Endothelial cell (in vitro differentiated cells): ENCODE data around the gene KIAA1755. TPM values are rescaled to one million over a fixed set of nuclear protein-coding genes. Genes with fewer than 3 reads are reported as not detected.

Source experiments
- DNase-seq: peaks from one replicate; pipeline ENCODE4 v3.0.0; 2021; ENCODE audit warnings: low spot score
- H3K27ac Mint-ChIP-seq: one replicate; pipeline ENCODE4 v1.8.0; 2021; ENCODE audit warnings: mixed read lengths, inconsistent platforms; ENCODE audit not compliant: unreplicated experiment
- H3K27me3 Mint-ChIP-seq: one replicate; pipeline ENCODE4 v1.8.0; 2021; ENCODE audit warnings: mild to moderate bottlenecking, moderate library complexity, mixed read lengths, inconsistent platforms; ENCODE audit not compliant: unreplicated experiment
- H3K36me3 Mint-ChIP-seq: one replicate; pipeline ENCODE4 v1.8.0; 2021; ENCODE audit warnings: mild to moderate bottlenecking, low read depth, mixed read lengths, inconsistent platforms; ENCODE audit not compliant: unreplicated experiment
- H3K4me1 Mint-ChIP-seq: one replicate; pipeline ENCODE4 v1.8.0; 2021; ENCODE audit warnings: mild to moderate bottlenecking, mixed read lengths, inconsistent platforms; ENCODE audit not compliant: unreplicated experiment
- H3K4me3 Mint-ChIP-seq: one replicate; pipeline ENCODE4 v1.8.0; 2021; ENCODE audit warnings: mild to moderate bottlenecking, mixed read lengths, inconsistent platforms; ENCODE audit not compliant: unreplicated experiment
- H3K9me3 Mint-ChIP-seq: one replicate; pipeline ENCODE4 v1.8.0; 2021; ENCODE audit warnings: mixed read lengths, inconsistent platforms; ENCODE audit not compliant: unreplicated experiment
- total RNA-seq: library from RNA; stranded (reverse); fragmentation: NEBNext Ultra II Directional; extraction: Animal tissue kit (Norgen Biotek cat#: 25700); gene quantifications from one replicate; pipeline ENCODE4 v1.2.1, GENCODE V29; 2021; ENCODE audit not compliant: unreplicated experiment
- TF ChIP-seq, protein P1 (sequence below): fragments of 200-600 bp; sonication (generic); IDR thresholded peaks from one replicate; pipeline ENCODE4 v1.5.0; 2021; ENCODE audit warnings: antibody characterized with exemption; ENCODE audit not compliant: unreplicated experiment

Gene KIAA1755
- total RNA-seq, 1 donor from 2014 or later: not detected

GRCh38 chr20:38184101-38184500 is 76.4 kb downstream of the KIAA1755 start:
- no peak overlapping the region for H3K27ac Mint-ChIP-seq
- H3K27me3 Mint-ChIP-seq: no peaks in the 10 kb centered on the region
- TF ChIP-seq, protein P1, sequence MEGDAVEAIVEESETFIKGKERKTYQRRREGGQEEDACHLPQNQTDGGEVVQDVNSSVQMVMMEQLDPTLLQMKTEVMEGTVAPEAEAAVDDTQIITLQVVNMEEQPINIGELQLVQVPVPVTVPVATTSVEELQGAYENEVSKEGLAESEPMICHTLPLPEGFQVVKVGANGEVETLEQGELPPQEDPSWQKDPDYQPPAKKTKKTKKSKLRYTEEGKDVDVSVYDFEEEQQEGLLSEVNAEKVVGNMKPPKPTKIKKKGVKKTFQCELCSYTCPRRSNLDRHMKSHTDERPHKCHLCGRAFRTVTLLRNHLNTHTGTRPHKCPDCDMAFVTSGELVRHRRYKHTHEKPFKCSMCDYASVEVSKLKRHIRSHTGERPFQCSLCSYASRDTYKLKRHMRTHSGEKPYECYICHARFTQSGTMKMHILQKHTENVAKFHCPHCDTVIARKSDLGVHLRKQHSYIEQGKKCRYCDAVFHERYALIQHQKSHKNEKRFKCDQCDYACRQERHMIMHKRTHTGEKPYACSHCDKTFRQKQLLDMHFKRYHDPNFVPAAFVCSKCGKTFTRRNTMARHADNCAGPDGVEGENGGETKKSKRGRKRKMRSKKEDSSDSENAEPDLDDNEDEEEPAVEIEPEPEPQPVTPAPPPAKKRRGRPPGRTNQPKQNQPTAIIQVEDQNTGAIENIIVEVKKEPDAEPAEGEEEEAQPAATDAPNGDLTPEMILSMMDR: no peak
- DNase-seq: no peak
- H3K36me3 Mint-ChIP-seq: no peaks in the 10 kb centered on the region
- no peaks in the 10 kb centered on the region for H3K4me1 Mint-ChIP-seq
- H3K4me3 Mint-ChIP-seq: no peak overlapping the region
- no peaks in the 10 kb centered on the region for H3K9me3 Mint-ChIP-seq

DNA sequence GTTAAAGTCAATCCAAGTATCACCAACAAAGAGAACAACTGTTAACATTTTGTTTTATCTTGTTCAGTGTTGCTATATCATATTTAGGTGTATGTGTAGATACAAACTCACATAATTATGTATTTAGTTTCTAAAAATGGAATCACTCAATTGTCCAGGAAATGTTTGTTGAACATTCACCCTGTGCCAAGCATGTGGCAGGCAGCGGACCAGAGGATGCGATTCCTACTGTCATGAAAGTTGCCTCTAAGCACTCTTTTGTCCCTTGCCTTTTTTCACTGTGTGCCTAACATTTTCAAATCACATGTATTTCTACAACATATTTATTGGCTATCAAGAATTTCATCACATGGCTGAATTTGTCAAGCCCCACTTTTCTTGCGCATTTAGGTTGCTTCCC is 78.6 kb downstream of the KIAA1755 start:
- Mint-ChIP-seq H3K4me3 (no peak overlapping the region), H3K36me3 (no peaks in the 10 kb centered on the region), H3K4me1 (no peaks in the 10 kb centered on the region), H3K27me3 (no peaks in the 10 kb centered on the region), H3K9me3 (no peaks in the 10 kb centered on the region), H3K27ac (no peak overlapping the region)
- DNase-seq: no peak
- TF ChIP-seq, protein P1: no peak

DNA sequence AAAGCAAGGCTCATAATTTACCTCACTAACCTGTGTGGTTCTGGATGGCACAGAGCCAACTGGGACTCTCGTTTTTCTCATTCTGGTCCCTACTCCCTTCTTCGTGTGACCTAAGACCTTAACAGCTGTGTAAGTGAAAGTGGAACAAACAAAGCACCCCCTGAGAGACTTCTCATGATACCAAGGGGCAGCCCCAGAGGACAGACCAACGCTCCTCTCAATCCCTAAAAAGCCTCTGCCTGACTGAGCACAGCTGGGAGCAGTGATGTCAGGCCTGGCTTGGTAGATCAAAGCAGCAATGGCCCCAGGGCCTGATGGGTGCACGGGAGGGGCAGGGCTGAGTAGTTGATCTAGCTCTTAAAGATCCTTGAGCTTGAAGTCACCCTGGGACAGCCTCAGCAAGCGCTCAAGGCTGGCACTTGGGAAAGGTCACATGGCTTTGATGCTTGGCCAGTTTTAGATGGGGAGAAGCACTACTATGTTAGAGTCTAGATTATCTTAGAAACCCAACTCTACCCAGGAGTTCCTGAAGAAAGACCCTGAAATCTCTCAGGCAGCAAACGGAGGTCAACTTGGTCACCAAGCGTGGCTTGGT is 79.2 kb downstream of the KIAA1755 start:
- TF ChIP-seq, protein P1: no peak

GRCh38 chr20:38180781-38181180 is 79.8 kb downstream of the KIAA1755 start:
- TF ChIP-seq, protein P1: no peak
- Mint-ChIP-seq H3K4me3 (no peak overlapping the region), H3K36me3 (no peaks in the 10 kb centered on the region), H3K4me1 (no peaks in the 10 kb centered on the region), H3K27me3 (no peaks in the 10 kb centered on the region), H3K9me3 (no peaks in the 10 kb centered on the region), H3K27ac (no peak overlapping the region)
- no peak for DNase-seq

More for the DNA sequence above, 79.2 kb downstream of the KIAA1755 start:
- H3K9me3 Mint-ChIP-seq: no peaks in the 10 kb centered on the region
- H3K27me3 Mint-ChIP-seq: no peaks in the 10 kb centered on the region
- H3K36me3 Mint-ChIP-seq: no peaks in the 10 kb centered on the region
- H3K4me3 Mint-ChIP-seq: no peak overlapping the region
- no peaks in the 10 kb centered on the region for H3K4me1 Mint-ChIP-seq
- DNase-seq: no peak
- H3K27ac Mint-ChIP-seq: no peak overlapping the region

- Mint-ChIP-seq H3K27ac (peak overlapping the region; percentile 40), H3K27me3 (no peaks in the 10 kb centered on the region), H3K9me3 (no peaks in the 10 kb centered on the region), H3K4me1 (no peaks in the 10 kb centered on the region), H3K4me3 (no peak overlapping the region), H3K36me3 (no peaks in the 10 kb centered on the region)
- TF ChIP-seq, protein P1: no peak
- DNase-seq: no peak
Observed at GRCh38 chr20:38179846-38180245, 80.7 kb downstream of the KIAA1755 start.
